ENCODE results near the gene STAM2.

DNA sequence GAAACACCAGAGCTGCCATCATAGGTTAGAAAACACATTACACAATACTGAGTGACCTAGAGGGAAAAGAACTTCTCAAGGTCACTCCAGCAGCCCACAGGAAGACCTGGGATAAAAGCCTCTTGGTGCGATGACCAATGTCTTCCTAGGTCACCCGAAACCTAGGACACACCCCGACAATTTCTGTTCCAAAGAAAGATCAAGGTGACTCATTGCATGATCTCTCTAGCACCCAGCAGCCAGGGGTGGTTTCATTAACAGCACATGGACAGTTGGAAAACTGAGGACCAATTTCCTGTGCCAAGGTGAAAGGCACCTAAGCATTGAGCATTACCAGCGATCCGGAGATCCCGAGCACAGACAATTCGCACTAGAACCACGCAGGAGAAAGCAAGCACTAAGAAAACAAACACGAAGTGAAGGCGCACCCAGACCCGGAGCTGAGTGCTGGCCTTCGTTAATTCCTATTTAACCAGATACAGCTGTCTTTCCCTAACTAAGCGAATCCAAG is 78.2 kb downstream of the STAM2 start:
- TF ChIP-seq RAD21 (IDR thresholded peaks at IDR 0.05; ENCODE audit: low read depth) (no peak), EP300 (IDR thresholded peaks at IDR 0.05; ENCODE audit: borderline replicate concordance) (no peak), CREB1 (IDR thresholded peaks at IDR 0.05; ENCODE audit: low read depth) (no peak), TEAD4 (IDR thresholded peaks at IDR 0.05) (no peak), TAF1 (IDR thresholded peaks at IDR 0.05; ENCODE audit: low read depth) (no peak), YY1 (IDR thresholded peaks at IDR 0.05; ENCODE audit: low read depth) (no peak), TCF12 (IDR thresholded peaks at IDR 0.05; ENCODE audit: low read depth) (no peak)
- TF ChIP-seq, protein P1, sequence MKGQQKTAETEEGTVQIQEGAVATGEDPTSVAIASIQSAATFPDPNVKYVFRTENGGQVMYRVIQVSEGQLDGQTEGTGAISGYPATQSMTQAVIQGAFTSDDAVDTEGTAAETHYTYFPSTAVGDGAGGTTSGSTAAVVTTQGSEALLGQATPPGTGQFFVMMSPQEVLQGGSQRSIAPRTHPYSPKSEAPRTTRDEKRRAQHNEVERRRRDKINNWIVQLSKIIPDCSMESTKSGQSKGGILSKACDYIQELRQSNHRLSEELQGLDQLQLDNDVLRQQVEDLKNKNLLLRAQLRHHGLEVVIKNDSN (IDR thresholded peaks at IDR 0.05): no peak
- TF ChIP-seq, protein P2, sequence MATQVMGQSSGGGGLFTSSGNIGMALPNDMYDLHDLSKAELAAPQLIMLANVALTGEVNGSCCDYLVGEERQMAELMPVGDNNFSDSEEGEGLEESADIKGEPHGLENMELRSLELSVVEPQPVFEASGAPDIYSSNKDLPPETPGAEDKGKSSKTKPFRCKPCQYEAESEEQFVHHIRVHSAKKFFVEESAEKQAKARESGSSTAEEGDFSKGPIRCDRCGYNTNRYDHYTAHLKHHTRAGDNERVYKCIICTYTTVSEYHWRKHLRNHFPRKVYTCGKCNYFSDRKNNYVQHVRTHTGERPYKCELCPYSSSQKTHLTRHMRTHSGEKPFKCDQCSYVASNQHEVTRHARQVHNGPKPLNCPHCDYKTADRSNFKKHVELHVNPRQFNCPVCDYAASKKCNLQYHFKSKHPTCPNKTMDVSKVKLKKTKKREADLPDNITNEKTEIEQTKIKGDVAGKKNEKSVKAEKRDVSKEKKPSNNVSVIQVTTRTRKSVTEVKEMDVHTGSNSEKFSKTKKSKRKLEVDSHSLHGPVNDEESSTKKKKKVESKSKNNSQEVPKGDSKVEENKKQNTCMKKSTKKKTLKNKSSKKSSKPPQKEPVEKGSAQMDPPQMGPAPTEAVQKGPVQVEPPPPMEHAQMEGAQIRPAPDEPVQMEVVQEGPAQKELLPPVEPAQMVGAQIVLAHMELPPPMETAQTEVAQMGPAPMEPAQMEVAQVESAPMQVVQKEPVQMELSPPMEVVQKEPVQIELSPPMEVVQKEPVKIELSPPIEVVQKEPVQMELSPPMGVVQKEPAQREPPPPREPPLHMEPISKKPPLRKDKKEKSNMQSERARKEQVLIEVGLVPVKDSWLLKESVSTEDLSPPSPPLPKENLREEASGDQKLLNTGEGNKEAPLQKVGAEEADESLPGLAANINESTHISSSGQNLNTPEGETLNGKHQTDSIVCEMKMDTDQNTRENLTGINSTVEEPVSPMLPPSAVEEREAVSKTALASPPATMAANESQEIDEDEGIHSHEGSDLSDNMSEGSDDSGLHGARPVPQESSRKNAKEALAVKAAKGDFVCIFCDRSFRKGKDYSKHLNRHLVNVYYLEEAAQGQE (IDR thresholded peaks at IDR 0.05; ENCODE audit: low read depth): no peak
- TF ChIP-seq, protein P3, sequence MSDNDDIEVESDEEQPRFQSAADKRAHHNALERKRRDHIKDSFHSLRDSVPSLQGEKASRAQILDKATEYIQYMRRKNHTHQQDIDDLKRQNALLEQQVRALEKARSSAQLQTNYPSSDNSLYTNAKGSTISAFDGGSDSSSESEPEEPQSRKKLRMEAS (IDR thresholded peaks at IDR 0.05): no peak
